Right hindlimb (tissue), 1 donor: ENCODE results near the gene LAG3.

Source experiments
- DNase-seq: peaks from one replicate; pipeline ENCODE4 v3.0.0-alpha.2; 2018

The LAG3 gene

DNA sequence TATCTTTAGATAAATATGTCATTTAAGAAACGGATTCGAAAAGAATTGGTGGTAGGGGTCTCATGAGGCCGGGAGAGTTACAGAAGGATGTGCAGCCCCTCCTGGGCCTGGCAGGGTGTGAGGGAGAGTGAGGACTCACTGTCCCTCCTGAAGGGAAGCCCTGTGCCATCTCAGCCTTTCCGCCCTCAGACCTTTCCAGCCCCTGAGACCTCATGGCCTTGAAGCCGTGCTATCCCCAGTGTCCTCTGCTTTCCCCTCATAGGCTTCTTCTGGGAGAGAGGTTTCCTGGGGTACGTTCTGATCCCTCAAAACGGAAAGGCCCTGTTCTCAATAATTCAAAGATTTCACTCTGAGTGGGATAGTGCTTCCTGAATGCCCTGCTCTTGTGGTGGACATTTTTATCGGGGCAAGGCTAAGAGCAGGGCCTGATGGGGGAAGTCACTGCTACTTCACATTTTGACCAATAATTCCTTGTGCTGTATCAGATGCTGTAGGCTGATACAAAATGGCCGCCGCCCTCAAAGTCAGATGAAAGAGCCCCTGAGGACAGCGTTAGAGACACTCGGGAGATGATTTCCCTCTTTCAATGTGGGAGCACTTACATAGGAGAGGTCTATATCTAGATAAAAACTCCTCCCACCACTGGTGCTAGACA, 18.3 kb downstream of the LAG3 start:
- DNase-seq: no peak

DNA sequence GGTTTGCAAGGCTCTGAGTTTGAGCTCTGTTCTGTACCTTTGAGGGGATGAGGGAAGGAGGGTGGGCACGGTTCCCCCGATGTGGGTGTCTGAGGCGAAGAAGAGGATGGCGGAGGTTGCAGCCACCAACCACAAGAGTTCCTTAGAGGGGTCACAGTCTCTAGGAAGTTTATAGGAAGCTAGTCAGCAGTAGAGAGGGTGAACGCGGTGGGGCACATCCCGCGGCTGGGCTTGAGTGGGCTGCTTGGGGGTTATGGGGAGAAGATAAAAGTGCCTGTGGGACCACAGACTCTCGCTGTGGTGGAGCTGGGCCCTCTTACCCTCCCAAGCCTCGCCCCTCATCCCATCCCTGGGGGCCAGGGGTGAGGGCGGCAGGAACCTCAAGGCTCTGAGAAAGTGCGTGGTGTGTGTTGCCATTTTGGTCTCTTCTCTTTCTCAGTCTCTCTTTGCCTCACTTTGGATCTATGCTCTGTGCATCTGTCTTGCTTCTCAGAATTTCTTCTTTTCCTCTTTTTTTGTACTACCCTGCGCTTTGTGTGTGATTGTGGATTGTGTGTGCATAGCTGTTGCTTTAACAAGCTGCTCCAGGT, 19.7 kb downstream of the LAG3 start:
- DNase-seq: no peak

DNA sequence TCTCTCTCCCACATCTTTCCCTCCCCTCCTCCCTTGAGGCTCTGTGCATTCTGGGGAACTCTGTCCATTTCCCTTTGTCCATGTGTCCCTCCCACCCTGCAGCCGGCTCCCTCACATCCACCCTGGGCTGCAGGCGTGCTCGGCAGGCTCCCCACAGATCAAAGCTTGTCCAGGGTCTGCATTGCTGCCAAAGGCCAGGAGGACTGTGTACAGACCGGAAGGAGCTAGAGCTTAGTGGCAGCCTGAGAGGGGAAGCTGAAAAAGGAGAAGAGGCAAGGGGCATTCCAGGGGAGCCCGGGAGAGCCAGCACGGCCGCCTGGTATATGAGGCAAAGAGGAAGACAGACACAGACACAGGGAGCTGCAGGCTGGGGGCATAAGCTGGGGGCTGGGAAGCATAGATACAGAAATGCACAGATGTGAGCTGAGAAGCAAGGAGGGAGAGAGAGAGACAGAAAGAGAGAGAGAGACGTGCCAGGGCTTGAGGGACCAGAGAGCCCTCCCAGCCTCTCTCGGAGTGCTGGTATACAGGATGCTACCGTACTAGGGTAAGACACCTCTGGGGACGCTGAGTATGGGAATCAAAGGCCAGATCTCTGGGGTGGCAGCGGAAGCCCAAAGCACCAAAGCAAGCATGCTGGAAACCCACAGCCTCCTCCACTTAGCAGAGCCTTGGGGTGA, 20.3 kb downstream of the LAG3 start:
- DNase-seq: peak; percentile 55

DNA sequence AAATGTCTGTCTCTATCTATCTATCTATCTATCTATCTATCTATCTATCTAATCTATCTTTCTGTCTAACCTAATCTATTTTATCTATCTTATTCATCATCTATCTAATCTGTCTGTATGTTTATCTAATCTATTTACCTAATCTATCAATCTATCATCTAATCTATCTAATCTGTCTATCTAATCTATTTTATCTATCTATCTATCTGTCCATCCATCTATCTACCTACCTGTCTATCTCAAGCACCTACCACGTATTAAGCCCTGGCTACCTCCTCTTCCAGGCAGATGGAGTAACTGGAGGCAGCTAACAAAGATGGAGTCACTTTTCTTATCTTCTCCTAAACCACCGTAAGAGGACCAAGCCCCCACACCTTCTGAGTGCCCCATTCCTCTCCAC, 22.8 kb downstream of the LAG3 start:
- DNase-seq: no peak

DNA sequence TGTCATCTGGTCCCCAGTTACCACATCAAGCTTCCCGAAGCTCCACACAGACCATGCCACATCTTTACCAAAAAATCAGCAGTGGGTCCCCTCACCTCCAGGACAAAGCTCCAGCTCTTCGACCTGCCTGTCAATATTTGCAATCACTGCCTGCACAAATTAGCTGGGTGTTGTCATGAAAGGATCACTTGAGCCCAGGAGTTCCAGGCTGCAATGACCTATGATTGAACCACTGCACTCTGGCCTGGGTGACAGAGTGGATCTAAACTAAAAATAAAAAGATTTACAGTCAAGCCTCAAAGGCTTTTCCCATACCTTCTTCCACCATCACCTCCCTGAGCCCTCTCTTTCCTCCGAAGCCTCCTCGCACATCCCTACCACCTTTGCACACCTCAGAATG, 24.3 kb downstream of the LAG3 start:
- DNase-seq: no peak

DNA sequence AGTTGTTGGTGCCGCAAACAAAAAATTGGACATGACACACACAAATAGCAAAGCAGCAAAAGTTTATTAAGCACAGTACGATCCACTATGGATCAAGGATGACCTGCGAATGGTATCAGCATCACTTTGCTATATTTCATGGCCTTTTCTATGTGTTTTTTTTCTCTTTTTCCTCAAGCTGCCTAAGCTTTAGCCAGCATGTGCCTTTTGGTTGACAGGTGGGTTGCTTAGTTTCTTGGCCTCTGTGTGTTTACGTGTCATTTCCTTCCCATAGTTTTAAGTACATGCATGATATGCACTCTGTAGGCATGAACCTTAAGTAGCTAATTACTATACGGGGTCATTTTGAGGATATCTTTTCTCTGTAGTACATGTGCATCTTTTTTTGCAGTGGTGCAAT, 26.8 kb downstream of the LAG3 start:
- DNase-seq: no peak

DNA sequence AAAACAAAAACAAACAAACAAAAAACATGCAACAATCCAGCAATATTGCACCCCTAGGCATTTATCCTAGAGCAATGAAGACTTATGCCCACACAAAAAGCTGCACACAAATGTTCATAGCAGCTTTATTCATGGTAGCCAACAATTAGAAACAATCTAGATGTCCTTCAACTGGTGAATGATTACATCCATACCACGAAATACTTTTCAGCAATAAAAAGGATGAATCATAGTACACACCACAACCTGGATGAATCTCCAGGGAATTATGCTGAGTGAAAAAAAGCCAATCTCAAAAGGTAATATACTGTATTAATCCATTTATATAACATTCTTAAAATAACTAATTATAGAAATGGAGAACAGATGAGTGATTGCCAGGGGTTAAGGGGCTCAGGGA, 34.9 kb downstream of the LAG3 start:
- DNase-seq: no peak

DNA sequence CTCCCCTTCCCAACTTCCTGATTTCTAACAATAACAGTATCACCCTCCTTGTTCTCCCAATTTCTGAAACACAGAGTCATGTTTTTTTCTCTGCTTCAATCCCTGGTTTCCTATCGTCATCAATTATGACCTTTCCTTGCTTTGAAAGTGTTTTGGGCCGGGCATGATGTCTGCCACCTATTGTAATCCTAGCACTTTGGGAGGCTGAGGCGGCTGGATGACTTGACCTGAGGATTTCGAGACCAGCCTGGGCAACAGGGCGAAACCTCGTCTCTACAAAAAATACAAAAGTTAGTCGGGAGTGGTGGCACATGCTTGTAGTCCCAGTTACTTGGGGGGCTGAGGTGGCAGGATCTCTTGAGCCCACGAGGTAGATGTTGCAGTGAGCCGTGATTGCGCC, 36.7 kb downstream of the LAG3 start:
- DNase-seq: no peak

DNA sequence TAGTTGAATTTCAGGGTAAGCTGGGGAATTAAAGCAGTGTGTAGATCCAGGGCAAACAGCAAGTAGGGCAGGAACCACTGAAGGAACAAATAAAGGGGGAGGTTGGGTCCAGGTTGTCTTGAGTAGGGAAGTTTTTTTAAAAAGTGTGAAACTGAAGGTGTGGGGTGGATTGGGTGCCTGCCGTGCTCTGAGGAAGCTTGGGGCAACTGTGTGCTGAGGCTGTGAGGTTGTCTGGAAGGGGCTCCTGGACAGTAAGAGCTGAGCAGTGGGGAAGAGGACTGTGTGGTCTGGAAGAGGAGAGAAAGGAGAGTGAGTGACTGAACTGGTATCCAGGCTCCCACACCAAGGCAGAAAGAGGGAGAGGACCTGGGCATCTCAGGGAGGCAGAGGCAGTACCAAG, 38.4 kb downstream of the LAG3 start:
- DNase-seq: no peak

DNA sequence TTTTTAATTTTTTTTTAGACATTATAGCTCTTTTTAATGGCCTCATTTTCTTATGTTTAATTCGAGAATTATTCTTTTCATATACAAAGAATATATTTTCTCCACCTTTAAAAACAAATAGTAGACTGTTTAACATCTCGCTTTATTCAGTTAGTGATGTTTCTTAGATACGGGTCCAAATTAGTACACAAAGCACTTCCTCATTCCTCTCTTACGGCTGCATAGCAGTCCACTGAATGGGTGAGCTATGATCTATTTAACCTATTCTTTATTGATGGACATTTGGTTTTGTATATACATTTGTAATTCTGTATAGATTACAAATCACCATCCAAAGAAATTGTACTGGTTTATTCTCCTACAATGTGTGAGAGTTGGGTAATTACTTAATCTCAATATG, 41.0 kb downstream of the LAG3 start:
- no peak for DNase-seq

DNA sequence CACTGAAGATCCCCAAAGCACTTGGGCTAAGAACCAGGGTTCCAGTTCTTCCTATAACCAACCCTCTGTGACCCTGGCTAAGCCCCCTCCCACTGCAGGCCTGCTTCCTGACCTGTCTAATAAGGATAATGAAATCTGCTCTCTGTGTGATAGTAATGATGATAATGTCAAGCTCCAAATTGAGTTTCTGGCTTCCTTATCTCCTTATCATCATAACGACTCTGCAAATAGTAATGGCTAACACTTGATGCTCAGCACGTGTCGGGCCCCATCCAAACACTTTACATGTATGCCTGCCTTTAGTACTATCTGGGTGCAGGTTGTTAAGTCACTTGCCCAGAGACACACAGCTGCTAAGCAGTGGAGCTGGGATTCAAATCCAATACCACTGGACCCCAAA, 44.3 kb downstream of the LAG3 start:
- no peak for DNase-seq

DNA sequence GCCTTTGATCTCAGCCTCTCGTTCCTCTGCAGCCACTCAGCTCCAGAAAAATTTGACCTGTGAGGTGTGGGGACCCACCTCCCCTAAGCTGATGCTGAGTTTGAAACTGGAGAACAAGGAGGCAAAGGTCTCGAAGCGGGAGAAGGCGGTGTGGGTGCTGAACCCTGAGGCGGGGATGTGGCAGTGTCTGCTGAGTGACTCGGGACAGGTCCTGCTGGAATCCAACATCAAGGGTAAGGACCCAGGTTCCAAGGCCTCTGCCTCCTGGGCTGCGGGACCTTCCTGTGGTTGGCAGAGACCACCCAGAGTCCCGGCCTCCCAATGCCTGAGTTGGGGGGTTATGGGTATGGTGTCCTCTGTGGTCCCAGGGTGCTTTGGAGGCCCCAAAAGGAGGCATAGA, 44.8 kb downstream of the LAG3 start:
- DNase-seq: no peak

DNA sequence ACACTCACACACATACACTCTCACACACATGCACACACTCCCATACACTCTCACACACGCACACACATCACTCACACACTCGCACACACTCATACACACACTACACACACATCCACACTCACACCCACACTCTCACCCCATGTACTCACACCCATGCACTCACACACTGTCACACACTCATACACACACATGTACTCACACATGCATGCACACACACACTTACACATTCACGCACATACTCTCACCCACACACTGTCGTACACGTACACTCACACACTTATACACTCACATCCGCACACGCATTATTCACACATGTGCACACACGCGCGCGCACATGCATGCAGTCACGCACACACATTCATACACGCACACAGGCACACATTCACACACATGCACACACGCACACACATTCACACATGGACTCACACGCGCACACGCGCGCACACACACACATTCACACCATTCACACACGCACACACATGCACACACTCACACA, 45.4 kb downstream of the LAG3 start:
- DNase-seq: no peak

DNA sequence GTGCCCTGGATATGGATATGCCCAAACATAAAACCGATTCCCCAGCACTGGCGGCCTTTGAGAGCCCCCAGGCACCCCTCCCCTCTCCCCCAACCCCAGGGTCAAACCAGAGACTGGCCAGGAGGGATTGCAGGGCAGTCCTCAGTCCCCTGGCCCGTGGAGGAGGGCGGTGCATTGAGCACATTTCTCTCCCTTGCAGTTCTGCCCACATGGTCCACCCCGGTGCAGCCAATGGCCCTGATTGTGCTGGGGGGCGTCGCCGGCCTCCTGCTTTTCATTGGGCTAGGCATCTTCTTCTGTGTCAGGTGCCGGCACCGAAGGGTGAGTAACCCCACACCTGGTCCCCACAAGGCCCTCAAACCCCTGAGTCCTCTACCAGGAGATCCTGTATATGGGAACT, 45.9 kb downstream of the LAG3 start:
- no peak for DNase-seq

DNA sequence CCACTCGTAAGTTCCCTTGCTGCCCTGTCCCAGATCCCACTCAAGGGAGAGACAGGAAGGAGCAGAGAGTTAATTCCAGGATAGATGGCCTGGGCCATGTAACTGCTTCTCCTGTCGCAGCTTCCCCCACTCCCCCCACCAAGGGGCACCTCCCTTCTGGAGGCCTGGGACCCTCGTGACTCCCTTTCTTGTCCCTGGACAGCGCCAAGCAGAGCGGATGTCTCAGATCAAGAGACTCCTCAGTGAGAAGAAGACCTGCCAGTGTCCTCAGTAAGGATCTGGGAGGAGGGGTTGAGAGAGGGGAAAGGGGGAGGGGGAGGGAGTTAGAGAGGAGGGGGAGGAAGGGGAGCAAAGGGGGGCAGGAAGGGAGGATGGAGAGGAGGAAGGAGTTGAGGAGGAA, 46.3 kb downstream of the LAG3 start:
- DNase-seq: no peak

DNA sequence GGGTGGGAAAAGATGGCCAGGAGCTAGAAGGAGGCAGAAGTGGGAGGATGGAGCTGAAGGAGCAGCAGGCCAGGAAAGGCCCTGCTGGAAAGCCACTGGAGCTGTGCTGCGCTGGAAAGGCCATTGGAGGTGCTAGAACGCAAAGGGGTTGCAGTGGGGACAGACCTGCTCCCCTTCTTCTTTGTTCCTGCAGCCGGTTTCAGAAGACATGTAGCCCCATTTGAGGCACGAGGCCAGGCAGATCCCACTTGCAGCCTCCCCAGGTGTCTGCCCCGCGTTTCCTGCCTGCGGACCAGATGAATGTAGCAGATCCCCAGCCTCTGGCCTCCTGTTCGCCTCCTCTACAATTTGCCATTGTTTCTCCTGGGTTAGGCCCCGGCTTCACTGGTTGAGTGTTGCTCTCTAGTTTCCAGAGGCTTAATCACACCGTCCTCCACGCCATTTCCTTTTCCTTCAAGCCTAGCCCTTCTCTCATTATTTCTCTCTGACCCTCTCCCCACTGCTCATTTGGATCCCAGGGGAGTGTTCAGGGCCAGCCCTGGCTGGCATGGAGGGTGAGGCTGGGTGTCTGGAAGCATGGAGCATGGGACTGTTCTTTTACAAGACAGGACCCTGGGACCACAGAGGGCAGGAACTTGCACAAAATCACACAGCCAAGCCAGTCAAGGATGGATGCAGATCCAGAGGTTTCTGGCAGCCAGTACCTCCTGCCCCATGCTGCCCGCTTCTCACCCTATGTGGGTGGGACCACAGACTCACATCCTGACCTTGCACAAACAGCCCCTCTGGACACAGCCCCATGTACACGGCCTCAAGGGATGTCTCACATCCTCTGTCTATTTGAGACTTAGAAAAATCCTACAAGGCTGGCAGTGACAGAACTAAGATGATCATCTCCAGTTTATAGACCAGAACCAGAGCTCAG, 47.0 kb downstream of the LAG3 start:
- peak; percentile 23 for DNase-seq

DNA sequence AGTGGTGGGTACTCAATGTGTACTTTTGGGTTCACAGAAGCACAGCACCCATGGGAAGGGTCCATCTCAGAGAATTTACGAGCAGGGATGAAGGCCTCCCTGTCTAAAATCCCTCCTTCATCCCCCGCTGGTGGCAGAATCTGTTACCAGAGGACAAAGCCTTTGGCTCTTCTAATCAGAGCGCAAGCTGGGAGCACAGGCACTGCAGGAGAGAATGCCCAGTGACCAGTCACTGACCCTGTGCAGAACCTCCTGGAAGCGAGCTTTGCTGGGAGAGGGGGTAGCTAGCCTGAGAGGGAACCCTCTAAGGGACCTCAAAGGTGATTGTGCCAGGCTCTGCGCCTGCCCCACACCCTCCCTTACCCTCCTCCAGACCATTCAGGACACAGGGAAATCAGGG, 47.8 kb downstream of the LAG3 start:
- no peak for DNase-seq

DNA sequence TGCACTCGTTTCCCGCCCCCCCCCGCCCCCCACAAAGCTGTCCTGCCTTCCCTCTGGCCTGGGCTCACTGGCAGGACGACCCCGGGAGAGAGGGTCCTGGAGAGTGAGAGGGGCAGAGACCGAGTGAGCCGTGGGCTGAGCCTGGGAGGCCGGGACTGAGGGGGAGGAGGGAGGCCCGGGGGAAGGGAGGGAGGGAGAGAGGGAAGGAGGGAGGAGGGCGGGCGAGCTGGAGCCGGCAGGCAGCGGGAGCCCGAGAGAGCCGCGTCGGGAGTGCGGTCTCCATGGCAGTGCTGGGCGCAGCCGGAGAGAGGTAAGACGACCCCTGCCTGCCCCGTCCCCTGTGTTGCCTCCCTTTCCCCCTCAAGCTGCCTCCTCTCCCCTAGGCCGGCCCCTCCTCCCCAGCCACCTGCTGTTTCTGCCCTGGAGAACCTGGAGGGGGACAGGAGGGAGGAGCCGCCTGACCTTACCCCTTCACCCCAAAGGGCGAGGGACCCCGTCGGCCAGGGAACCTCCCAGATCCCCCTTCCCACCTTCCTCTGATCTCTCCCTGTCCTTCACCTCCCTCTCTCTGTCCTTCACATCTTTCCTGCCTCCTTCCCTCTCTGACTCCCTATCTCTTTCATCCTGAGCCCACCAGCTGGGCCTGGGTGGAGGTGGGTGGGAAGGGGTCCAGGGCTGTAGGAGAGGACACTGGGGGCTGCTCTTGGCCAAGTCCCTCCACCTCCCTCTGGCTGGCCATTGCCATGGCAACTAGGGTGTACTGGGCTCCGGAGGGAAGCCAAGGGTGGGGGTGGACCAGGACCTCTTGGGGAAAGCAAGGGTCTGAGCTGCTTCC, 49.5 kb downstream of the LAG3 start, which contains the start of gene GPR162:
Gene GPR162 (plus strand): TSS at position 231 of the 835 bp plus-strand sequence. CDS start 2,078 bp downstream, outside the sequence.
- DNase-seq: peak; percentile 89

DNA sequence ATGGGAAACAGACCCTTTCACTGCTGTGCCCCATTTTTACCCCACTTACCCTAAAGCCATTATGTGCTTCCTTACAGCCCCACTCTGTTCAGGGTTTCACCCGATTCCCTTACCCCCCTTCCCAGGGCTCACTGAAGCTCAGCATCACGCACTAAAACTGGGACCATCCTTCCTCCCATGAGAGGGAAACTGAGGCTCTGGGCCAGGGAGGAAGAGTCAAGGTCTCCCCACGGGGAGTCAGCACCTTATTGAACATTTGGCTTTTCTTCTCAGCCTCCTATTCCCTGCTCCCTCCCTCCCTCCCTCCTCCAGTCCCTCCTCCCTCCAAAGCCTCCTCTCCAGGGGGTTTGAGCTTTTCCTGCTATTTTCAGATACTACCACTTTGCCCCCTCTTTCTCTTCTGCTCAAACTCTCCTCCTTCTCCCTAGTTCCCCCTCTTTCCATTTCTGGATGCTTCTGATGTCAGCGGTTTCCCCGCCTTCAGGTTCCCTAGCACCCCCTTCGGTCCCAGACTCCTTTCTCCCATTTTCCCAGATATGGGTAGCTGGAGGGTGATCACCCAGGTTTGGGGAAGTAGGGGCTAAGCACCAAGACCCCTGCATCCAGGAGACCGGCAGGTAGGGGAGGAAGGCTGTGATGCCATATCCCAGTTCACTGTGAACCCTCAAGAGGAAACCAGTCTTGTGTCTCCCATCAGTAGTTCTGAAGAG, 50.3 kb downstream of the LAG3 start:
- no peak for DNase-seq

DNA sequence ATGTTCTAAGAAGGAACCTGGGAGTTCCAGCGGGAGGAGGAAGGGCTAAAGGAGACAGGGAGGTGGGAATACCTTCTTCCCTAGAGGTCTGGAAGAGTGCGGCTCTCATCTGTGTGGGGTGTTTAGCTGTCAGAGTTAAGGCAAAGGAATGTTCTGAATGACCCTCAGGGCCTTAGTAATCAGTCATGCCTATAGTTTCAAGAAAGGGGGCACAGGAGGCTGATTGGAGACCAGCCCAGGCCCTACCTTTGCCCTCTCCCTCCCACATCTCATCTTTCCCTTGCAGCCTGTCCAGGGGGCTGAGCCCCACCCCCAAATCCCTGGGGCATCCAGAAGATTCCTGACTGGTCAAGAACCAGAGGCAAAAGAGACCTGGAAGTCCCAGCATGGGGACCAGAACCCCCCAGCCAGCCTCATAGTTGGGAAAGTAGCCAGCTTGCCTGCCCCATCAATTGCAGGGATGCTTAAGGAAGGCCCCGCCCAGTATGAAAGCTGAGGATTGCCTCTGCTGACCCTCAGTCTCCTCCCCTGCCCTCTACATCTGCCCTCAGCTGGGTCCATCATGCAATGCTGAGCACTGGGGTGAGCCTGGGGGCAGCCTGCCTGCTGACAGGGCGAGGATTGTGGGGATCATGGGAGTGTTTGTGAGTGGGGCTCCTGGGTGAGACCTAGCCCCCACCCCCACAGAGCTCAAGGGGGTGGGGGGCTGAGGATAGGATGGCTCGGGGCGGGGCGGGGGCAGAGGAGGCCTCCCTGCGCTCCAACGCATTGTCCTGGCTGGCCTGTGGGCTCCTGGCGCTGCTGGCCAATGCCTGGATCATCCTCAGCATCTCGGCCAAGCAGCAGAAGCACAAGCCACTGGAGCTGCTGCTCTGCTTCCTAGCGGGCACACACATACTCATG, 51.1 kb downstream of the LAG3 start:
- DNase-seq: peak; percentile 45
